Esophagus (tissue), 2 donors: ENCODE measurements around the gene PRKCH. TPM values are rescaled to one million over a fixed set of nuclear protein-coding genes. Genes with fewer than 3 reads are reported as not detected.
A peak's percentile ranks its signal among the peaks of the same experiment; 100 is the strongest.

Experiments used
- H3K27ac ChIP-seq, 2 donors: one replicate each; pipeline ENCODE4 v1.5.1; 2013; ENCODE audit warnings: low read depth in 2 of 2, mild to moderate bottlenecking in 2 of 2, inconsistent platforms in 1 of 2, low read length in 1 of 2, moderate library complexity in 1 of 2
- H3K27me3 ChIP-seq, 2 donors: one replicate each; pipeline ENCODE4 v1.6.1; 2013; ENCODE audit warnings: low read length in 2 of 2, control low read depth in 1 of 2, mild to moderate bottlenecking in 1 of 2; ENCODE audit not compliant: insufficient read depth in 2 of 2, control insufficient read depth in 1 of 2
- H3K36me3 ChIP-seq, 2 donors: one replicate each; pipeline ENCODE4 v1.6.1; 2013; ENCODE audit warnings: low read length in 1 of 2; ENCODE audit not compliant: control insufficient read depth in 2 of 2, insufficient read depth in 2 of 2
- H3K4me1 ChIP-seq, 2 donors: one replicate each; pipeline ENCODE4 v1.6.1; 2013; ENCODE audit warnings: low read length in 1 of 2; ENCODE audit not compliant: control insufficient read depth in 2 of 2, insufficient read depth in 2 of 2
- H3K4me3 ChIP-seq, 2 donors: one replicate each; pipeline ENCODE4 v1.5.1; 2013; ENCODE audit warnings: low read length in 2 of 2, mild to moderate bottlenecking in 2 of 2, low read depth in 1 of 2, moderate library complexity in 1 of 2
- H3K9me3 ChIP-seq, 2 donors: one replicate each; pipeline ENCODE4 v1.6.1; 2013; ENCODE audit warnings: mild to moderate bottlenecking in 2 of 2, low read depth in 1 of 2, low read length in 1 of 2, moderate library complexity in 1 of 2; ENCODE audit not compliant: control insufficient read depth in 2 of 2, insufficient read depth in 1 of 2
- WGBS, 2 donors: extraction: QIAGEN DNeasy Blood & Tissue Kit; methylation state at CpG; one replicate each; pipeline ENCODE4 v1.1.7; 2013; 5-methylcytosine and 5-hydroxymethylcytosine counted together
- polyA plus RNA-seq, 2 donors: library from polyadenylated mRNA; stranded (reverse); fragments of 200-250 nt; gene quantifications; one replicate each; pipeline ENCODE4 v1.2.3, GENCODE V29; 2013
- donor health status: healthy with polysubstance abuse.
- donor health status: Bipolar disorder and iron deficiency.

Gene PRKCH
- polyA plus RNA-seq, 2 donors: 17.3 to 17.6 TPM

- no peak overlapping the region for H3K4me3 ChIP-seq
- H3K4me1 ChIP-seq: peaks cover 5 to 18% of the 10 kb centered on the region in 2 donors
- no peaks in the 10 kb centered on the region for H3K27me3 ChIP-seq
- peak overlapping the region; percentile 81 to 83 for H3K27ac ChIP-seq
- no peaks in the 10 kb centered on the region for H3K9me3 ChIP-seq
- WGBS, 2 donors: 55 to 65% methylated on average over 6 of the region's 6 CpGs
- peaks cover 0 to 3% of the 10 kb centered on the region in 2 donors for H3K36me3 ChIP-seq
Measured at GRCh38 chr14:61510736-61511557, 189.6 kb downstream of the PRKCH start.

GRCh38 chr14:61511558-61511948 lies 190.2 kb downstream of the PRKCH start:
- WGBS, 2 donors: 38 to 40% methylated on average over 6 of the region's 6 CpGs
- no peaks in the 10 kb centered on the region for H3K27me3 ChIP-seq
- H3K27ac ChIP-seq: peak overlapping the region; percentile 81 to 83
- H3K36me3 ChIP-seq: no peaks in the 10 kb centered on the region
- no peaks in the 10 kb centered on the region for H3K9me3 ChIP-seq
- H3K4me1 ChIP-seq: peaks cover 5 to 20% of the 10 kb centered on the region in 2 donors
- H3K4me3 ChIP-seq: no peak overlapping the region

- peaks cover 8 to 24% of the 10 kb centered on the region in 2 donors for H3K4me1 ChIP-seq
- peak overlapping the region; percentile 83 for H3K27ac ChIP-seq
- WGBS, 2 donors: 35 to 44% methylated on average over 2 of the region's 2 CpGs
- no peaks in the 10 kb centered on the region for H3K27me3 ChIP-seq
- no peak overlapping the region for H3K4me3 ChIP-seq
- H3K36me3 ChIP-seq: no peaks in the 10 kb centered on the region
- H3K9me3 ChIP-seq: no peaks in the 10 kb centered on the region
Measured at GRCh38 chr14:61512026-61512834, 190.9 kb downstream of the PRKCH start.

- Histone ChIP-seq H3K9me3 (no peaks in the 10 kb centered on the region), H3K27me3 (no peaks in the 10 kb centered on the region), H3K4me3 (no peak overlapping the region), H3K27ac (peak overlapping the region; percentile 6 to 83), H3K36me3 (no peaks in the 10 kb centered on the region), H3K4me1 (peaks cover 12 to 29% of the 10 kb centered on the region in 2 donors)
- WGBS, 2 donors: 55 to 56% methylated on average over 10 of the region's 10 CpGs
Measured at GRCh38 chr14:61513986-61514830, 192.8 kb downstream of the PRKCH start.

- peak overlapping the region in 1 of 2 donors; percentile 49 for H3K27ac ChIP-seq
- H3K9me3 ChIP-seq: no peaks in the 10 kb centered on the region
- no peaks in the 10 kb centered on the region for H3K27me3 ChIP-seq
- peaks cover 12 to 29% of the 10 kb centered on the region in 2 donors for H3K4me1 ChIP-seq
- H3K36me3 ChIP-seq: no peaks in the 10 kb centered on the region
- no peak overlapping the region for H3K4me3 ChIP-seq
- WGBS, 2 donors: 83% methylated on average over 1 of the region's 1 CpG
Measured at GRCh38 chr14:61514927-61515326, 193.5 kb downstream of the PRKCH start.

- H3K9me3 ChIP-seq: no peaks in the 10 kb centered on the region
- no peaks in the 10 kb centered on the region for H3K36me3 ChIP-seq
- H3K4me3 ChIP-seq: no peak overlapping the region
- H3K27ac ChIP-seq: peak overlapping the region; percentile 15 to 71
- no peaks in the 10 kb centered on the region for H3K27me3 ChIP-seq
- peaks cover 11 to 28% of the 10 kb centered on the region in 2 donors for H3K4me1 ChIP-seq
- 72 to 75% methylated on average over 8 of the region's 8 CpGs for WGBS, 2 donors
Measured at GRCh38 chr14:61515436-61516117, 194.2 kb downstream of the PRKCH start.

GRCh38 chr14:61516118-61516743 lies 194.9 kb downstream of the PRKCH start:
- Histone ChIP-seq H3K4me3 (no peak overlapping the region), H3K27me3 (no peaks in the 10 kb centered on the region), H3K36me3 (no peaks in the 10 kb centered on the region), H3K27ac (peak overlapping the region; percentile 15 to 71), H3K9me3 (no peaks in the 10 kb centered on the region), H3K4me1 (peaks cover 9 to 23% of the 10 kb centered on the region in 2 donors)
- WGBS, 2 donors: 34 to 42% methylated on average over 2 of the region's 2 CpGs

GRCh38 chr14:61516964-61517653 lies 195.7 kb downstream of the PRKCH start:
- H3K27ac ChIP-seq: peak overlapping the region in 1 of 2 donors; percentile 64

More at GRCh38 chr14:61516964-61517653, 195.7 kb downstream of the PRKCH start:
- Histone ChIP-seq H3K9me3 (no peaks in the 10 kb centered on the region), H3K4me1 (peaks cover 9 to 20% of the 10 kb centered on the region in 2 donors), H3K4me3 (no peak overlapping the region), H3K27me3 (no peaks in the 10 kb centered on the region), H3K36me3 (no peaks in the 10 kb centered on the region)
- WGBS, 2 donors: 73 to 81% methylated on average over 9 of the region's 9 CpGs
